ENCODE results near the gene HYDIN.

Gene HYDIN

GRCh38 chr16:70789595-70790447 lies 440.7 kb downstream of the HYDIN start:
- H3K4me3 ChIP-seq (ENCODE audit: low read length) = no peak overlapping the region
- no peak for TF ChIP-seq ZNF274 (IDR thresholded peaks at IDR 0.05; ENCODE audit: low read depth, low read length)

GRCh38 chr16:70788668-70789594 lies 441.6 kb downstream of the HYDIN start:
- no peak for TF ChIP-seq ZNF274 (IDR thresholded peaks at IDR 0.05; ENCODE audit: low read depth, low read length)
- H3K4me3 ChIP-seq (ENCODE audit: low read length) = no peak overlapping the region

GRCh38 chr16:70786020-70786755 lies 444.3 kb downstream of the HYDIN start:
- H3K4me3 ChIP-seq (ENCODE audit: low read length) = no peak overlapping the region
- TF ChIP-seq ZNF274 (IDR thresholded peaks at IDR 0.05; ENCODE audit: low read depth, low read length) = no peak

- no peak for TF ChIP-seq ZNF274 (IDR thresholded peaks at IDR 0.05; ENCODE audit: low read depth, low read length)
- H3K4me3 ChIP-seq (ENCODE audit: low read length) = no peak overlapping the region
Measured at GRCh38 chr16:70784692-70785555, 445.6 kb downstream of the HYDIN start.

- TF ChIP-seq ZNF274 (IDR thresholded peaks at IDR 0.05; ENCODE audit: low read depth, low read length) = no peak
Measured at GRCh38 chr16:70782237-70782636, 448.3 kb downstream of the HYDIN start.

GRCh38 chr16:70781800-70782199 lies 448.7 kb downstream of the HYDIN start:
- no peak for TF ChIP-seq ZNF274 (IDR thresholded peaks at IDR 0.05; ENCODE audit: low read depth, low read length)
- H3K4me3 ChIP-seq (ENCODE audit: low read length) = no peak overlapping the region

More at GRCh38 chr16:70782237-70782636, 448.3 kb downstream of the HYDIN start:
- H3K4me3 ChIP-seq (ENCODE audit: low read length) = no peak overlapping the region

GRCh38 chr16:70780546-70780945 lies 450.0 kb downstream of the HYDIN start:
- H3K4me3 ChIP-seq (ENCODE audit: low read length) = no peak overlapping the region
- TF ChIP-seq ZNF274 (IDR thresholded peaks at IDR 0.05; ENCODE audit: low read depth, low read length) = no peak

GRCh38 chr16:70779361-70779760 lies 451.2 kb downstream of the HYDIN start:
- TF ChIP-seq ZNF274 (IDR thresholded peaks at IDR 0.05; ENCODE audit: low read depth, low read length) = no peak
- H3K4me3 ChIP-seq (ENCODE audit: low read length) = no peak overlapping the region

GRCh38 chr16:70778901-70779309 lies 451.6 kb downstream of the HYDIN start:
- H3K4me3 ChIP-seq (ENCODE audit: low read length) = no peak overlapping the region
- TF ChIP-seq ZNF274 (IDR thresholded peaks at IDR 0.05; ENCODE audit: low read depth, low read length) = no peak

- no peak for TF ChIP-seq ZNF274 (IDR thresholded peaks at IDR 0.05; ENCODE audit: low read depth, low read length)
- H3K4me3 ChIP-seq (ENCODE audit: low read length) = no peak overlapping the region
Measured at GRCh38 chr16:70777973-70778406, 452.5 kb downstream of the HYDIN start.

GRCh38 chr16:70777496-70777895 lies 453.0 kb downstream of the HYDIN start:
- H3K4me3 ChIP-seq (ENCODE audit: low read length) = no peak overlapping the region
- no peak for TF ChIP-seq ZNF274 (IDR thresholded peaks at IDR 0.05; ENCODE audit: low read depth, low read length)

GRCh38 chr16:70775399-70775798 lies 455.1 kb downstream of the HYDIN start:
- TF ChIP-seq ZNF274 (IDR thresholded peaks at IDR 0.05; ENCODE audit: low read depth, low read length) = no peak

GRCh38 chr16:70774261-70774660 lies 456.3 kb downstream of the HYDIN start:
- no peak for TF ChIP-seq ZNF274 (IDR thresholded peaks at IDR 0.05; ENCODE audit: low read depth, low read length)
- no peak overlapping the region for H3K4me3 ChIP-seq (ENCODE audit: low read length)

More at GRCh38 chr16:70775399-70775798, 455.1 kb downstream of the HYDIN start:
- H3K4me3 ChIP-seq (ENCODE audit: low read length) = no peak overlapping the region
